GM21381 (cell line): ENCODE measurements around the gene TRPV6.

Source experiments
- ATAC-seq: cut with Tn5 transposase; IDR thresholded peaks from one replicate; pipeline ENCODE4 v1.9.1; 2021; ENCODE audit warnings: mild to moderate bottlenecking, moderate library complexity; ENCODE audit not compliant: unreplicated experiment

TRPV6 gene

GRCh38 chr7:142908921-142909890, 23.7 kb upstream of the TRPV6 start:
- no peak for ATAC-seq

- ATAC-seq = no peak
Observed at GRCh38 chr7:142908290-142908689, 22.7 kb upstream of the TRPV6 start.

DNA sequence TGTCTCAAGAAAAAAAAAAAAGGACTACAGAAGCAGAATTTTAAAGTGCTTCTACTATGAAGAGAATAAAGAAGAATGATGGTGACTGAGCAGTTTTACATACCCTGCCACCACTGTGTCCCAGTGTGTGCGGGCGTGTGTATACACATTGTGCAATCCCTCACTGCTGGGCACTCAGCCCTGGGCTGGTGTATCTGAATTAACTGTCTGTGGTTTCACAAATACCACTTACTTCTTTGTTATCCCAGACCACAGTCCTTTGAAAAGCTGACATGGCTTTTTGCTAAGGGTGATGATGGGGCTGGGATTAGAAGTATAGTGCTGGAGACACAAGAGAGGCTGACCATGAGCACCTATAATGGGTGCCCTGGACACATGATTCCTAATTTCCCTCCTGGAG, 21.1 kb upstream of the TRPV6 start:
- ATAC-seq = no peak

- ATAC-seq = no peak
Observed at GRCh38 chr7:142905759-142906158, 20.2 kb upstream of the TRPV6 start.

- no peak for ATAC-seq
Observed at GRCh38 chr7:142904128-142904527, 18.6 kb upstream of the TRPV6 start.

DNA sequence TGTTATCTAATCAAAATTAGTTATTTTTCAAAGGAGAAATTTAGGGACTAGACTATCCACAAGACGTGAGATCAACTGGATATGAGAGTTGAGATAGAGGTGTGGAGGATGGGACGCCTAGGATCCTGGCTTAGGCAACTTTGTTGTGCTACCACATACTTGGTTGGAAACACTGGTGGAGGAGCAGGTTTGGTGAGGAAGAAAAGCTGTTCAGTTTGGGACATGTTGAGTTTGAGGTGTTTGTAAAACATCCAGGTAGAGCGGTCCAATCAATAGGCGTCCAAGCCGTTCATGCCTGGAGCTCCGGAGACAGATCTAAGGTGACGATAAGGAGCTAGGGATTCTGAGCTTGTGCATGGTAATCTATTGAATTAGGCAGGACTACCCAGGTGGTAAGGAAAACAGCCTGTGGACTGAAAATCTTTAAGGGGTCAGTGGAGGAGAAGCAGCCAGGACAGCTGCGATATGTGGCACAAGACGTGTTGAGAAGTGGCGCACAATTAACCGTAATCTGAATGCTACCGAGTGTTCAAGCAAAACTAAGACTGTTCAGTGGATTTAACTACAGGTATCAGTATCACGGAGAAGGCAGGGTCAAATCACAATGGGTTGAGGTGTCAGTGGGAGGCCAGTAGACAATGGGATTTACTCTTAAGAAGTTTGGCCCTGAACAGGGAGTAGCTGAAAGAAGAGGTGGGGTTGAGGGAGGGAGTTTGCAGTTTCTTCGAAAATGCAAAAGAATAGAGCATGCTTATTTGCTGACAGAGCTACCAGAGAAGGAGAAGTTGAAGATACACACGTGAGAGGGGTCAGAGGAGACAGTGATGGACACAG, 16.1 kb upstream of the TRPV6 start:
- no peak for ATAC-seq

DNA sequence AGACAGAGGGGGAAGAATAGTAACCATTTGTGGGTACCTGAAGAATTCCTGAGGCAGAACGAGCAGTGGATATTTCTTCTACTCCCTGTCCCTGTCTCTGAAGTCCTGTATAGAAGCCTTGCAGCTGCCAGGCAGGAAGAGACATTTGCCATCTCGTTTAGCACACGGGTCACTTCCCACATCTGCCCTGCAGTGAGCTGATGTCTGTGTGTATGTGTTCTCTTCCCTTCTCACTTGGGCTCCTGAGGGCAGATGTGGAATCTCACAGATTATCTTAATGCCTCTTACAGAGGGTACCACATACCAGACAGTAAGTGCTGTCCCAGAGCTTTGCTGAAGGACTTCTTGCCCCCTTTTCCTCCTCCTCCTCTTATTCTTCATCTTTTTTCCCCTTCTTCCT, 14.1 kb upstream of the TRPV6 start:
- ATAC-seq = no peak

DNA sequence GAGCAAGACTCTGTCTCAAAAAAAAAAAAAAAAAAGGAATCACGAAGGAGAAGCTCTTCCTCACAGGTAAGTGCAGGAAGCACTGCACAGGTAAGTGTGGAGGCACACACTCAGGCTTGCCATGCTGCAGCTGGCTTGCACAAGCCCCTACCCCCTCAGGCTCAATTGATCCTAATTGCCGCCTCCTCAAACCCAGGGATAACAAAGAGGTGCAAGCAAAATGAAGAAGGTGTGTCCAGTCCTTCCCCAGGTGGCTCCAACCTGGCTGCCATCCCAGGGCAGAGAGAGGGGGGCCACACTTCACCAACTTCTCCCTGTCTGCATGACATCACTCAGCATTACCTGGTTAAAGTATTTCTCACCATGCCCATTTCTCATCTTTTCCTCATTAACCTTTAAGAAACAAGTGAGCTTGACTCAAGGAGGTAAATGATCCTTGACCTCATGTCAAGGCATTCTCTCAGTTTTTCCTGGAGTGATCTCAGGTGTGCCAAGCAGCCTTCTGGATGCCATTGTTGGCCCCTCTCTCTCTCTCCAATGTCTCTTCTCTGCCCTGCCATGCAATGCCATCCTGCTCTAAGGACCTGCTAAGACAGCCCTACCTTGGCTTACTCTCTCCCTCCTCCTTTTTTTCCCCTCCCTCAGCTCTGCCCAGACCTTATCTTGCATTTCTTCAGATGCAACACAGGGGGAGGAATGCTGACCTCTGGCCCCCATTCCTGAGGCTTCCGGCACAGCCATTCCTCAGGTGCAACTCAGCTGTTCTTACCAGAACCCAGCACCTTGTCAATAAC, 13.0 kb upstream of the TRPV6 start:
- ATAC-seq = no peak

DNA sequence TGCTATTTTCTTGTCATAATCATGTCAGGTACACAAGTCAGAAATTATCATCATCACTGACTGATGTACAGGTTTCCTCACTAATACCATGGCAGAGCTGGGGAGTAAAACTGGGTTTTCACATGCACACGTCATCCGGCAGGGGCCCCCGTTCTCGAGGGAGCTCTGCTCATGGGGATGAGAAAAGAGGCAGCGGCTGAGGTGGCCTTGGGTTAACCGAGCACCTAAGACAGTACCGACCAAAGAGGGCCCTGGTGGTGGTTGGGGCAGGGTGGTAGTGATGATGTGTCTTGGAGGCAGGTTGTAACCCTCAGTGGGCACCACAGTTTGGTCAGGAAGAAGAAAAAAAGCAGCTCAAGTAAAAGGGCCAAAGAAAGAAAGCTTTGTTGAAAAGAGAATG, 12.1 kb upstream of the TRPV6 start:
- no peak for ATAC-seq

DNA sequence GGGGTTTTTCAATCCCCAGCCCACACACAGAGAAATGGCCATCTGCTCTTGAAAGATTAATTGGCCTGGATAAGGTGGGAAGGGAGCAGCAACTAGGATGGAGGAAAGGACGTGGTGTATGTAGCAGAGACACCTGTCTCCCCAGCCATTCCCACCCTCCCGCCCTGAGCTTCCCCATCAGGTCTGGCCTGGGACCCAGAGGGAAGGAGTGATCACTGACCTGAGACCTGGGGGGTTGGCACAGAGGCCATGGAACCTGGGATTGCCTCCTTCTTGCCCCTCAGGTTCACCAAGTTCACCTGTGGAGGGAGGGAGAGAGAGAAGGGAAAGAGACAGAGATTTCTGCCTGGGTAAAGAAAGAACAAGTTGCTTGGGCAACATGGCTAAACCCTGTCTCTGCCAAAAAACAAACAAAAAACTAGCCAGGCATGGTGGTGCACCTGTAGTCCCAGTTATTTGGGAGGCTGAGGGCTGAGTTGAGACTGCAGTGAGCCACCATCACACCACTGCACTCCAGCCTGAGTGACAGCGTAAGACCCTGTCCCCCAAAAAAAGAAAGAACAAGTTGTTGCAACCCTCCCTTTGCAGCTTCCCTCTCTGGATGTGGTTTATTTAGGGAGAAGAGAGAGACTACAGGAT, 11.3 kb upstream of the TRPV6 start:
- no peak for ATAC-seq

- ATAC-seq = no peak
Observed at GRCh38 chr7:142896151-142896550, 10.6 kb upstream of the TRPV6 start.

- no peak for ATAC-seq
Observed at GRCh38 chr7:142894985-142895593, 9.5 kb upstream of the TRPV6 start.

DNA sequence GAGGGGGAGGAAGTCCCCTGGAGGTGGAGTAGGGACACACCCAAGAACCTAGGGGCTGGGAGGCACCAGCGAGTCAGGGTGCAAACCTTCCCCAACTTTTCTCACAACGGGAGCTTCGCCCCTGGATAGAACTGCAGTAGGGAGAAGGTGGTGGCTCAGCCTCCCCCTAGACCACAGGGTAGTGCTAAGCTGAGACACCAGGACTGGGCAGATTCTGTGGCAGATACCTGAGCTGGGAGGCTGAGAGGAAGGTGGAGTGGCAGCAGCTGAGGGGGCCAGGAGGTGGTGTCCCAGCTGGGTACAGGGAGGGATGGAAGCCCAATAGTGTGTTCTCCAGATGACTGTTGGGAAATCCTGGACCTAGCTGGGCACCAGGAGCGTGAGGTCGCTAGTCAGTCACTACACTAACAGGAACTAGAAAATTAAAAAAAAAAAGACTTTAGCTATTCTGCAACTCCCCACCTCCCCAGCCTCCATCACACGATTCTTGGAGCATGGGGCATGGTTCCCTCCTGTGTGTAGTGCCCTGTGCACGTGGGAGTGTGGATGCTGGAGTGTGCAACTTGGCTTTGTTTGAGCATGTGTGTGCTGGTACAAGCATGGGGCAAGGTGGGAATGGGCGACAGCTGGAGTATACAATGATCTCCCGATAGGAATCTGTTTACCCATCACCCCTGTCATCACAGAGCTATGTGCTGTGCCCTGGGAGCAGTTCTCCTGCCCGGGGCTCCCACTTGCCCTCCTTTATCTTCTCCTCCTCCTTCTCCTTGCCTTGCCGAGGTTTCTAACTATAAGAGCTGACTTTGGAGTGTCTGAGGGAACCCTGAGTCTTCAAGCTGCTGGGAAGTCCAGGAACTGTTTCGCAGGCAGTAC, 8.8 kb upstream of the TRPV6 start:
- ATAC-seq = no peak

- ATAC-seq = no peak
Observed at GRCh38 chr7:142892951-142893350, 7.4 kb upstream of the TRPV6 start.

DNA sequence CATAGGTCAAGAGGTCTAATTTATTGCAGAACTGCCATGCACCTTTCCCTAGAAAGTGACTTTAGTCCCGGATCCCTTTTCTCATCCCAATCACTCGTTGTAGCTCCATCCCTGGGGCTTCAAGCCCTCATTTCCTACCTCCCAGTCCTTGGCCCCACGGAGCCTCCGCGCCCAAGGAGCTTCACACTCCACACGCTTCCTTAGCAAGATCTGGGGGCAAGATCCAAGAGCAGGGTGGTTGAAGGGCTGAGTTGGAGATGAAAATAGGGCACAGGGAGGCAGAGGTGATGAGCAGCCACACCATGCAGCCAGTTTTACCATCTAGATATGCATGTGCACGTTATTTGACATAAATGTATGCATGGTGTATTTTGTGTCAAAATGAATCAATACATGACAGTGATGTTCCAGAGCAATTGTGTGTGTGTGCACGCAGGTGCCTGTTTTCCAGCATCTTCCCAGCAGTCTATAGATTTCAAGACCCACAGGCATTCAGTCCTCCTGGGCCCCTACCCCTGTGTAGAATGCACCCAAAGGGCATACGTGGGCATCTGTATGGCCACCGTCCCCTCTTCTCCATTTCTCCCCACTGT, 6.0 kb upstream of the TRPV6 start:
- ATAC-seq = no peak

GRCh38 chr7:142890874-142891485, 5.4 kb upstream of the TRPV6 start:
- ATAC-seq = no peak

DNA sequence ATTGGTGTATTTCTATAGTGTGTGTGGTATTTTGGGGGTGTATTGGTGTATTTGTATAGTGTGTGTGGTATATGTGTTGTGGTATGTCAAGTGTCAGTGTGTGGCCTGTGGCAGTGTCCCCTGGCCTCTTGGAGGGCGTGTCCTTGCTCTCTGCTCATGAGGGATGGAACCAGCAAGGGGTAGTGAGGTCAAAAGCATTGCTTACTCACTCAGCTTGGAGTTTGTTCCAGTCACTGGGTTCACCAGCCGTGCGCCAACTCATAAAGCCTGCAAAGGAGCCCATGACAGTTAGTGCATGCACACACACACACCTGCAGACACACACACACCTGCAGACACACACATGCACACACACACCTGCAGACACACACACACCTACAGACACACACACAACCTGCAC, 4.3 kb upstream of the TRPV6 start:
- ATAC-seq = no peak

GRCh38 chr7:142887282-142888015, 1.9 kb upstream of the TRPV6 start:
- no peak for ATAC-seq
